ENCODE results near the gene DAB1. TPM values are rescaled to one million over a fixed set of nuclear protein-coding genes. Genes with fewer than 3 reads are reported as not detected.
A peak's percentile ranks its signal among the peaks of the same experiment; 100 is the strongest.
"Not testable (repeated sequence)": the region's sequence is repeated elsewhere in the genome, so short reads cannot be mapped to it uniquely, and the experiment has no call there.

The DAB1 gene
- polyA plus RNA-seq, 4 donors = 3.0 to 77.0 (median 24.3) TPM

GRCh38 chr1:57344265-57344664 lies 79.6 kb downstream of the DAB1 start:
- FAIRE-seq (no peak), DNase-seq (no peak)
- no peak overlapping the region for H3K27ac ChIP-seq (ENCODE audit: low read depth in 1 of 3, low read length in 2 of 3)
- no peaks in the 10 kb centered on the region for H3K27me3 ChIP-seq (ENCODE audit: control insufficient read depth in 3 of 3, insufficient read depth in 3 of 3, low read length in 3 of 3)
- no peak overlapping the region for H3K4me3 ChIP-seq (ENCODE audit: low read depth in 1 of 3, low read length in 3 of 3)
- WGBS, 3 donors = 85 to 90% (median 88%) methylated on average over 7 of the region's 7 CpGs
- no peaks in the 10 kb centered on the region for H3K9me3 ChIP-seq (ENCODE audit: control insufficient read depth in 2 of 2, insufficient read depth in 1 of 2, low read depth in 1 of 2, low read length in 1 of 2)
- no peaks in the 10 kb centered on the region for H3K4me1 ChIP-seq (ENCODE audit: control insufficient read depth in 3 of 3, insufficient read depth in 2 of 3, low read depth in 1 of 3, low read length in 2 of 3)
- no peaks in the 10 kb centered on the region for H3K36me3 ChIP-seq (ENCODE audit: control insufficient read depth in 3 of 3, insufficient read depth in 2 of 3, low read depth in 1 of 3, low read length in 3 of 3)

- H3K4me1 ChIP-seq (ENCODE audit: control insufficient read depth in 3 of 3, insufficient read depth in 2 of 3, low read depth in 1 of 3, low read length in 2 of 3) = not testable (repeated sequence)
These were observed 80.5 kb downstream of the DAB1 start for GRCh38 chr1:57343298-57343915.

GRCh38 chr1:57341721-57342120 lies 82.1 kb downstream of the DAB1 start:
- no peak overlapping the region for H3K27ac ChIP-seq (ENCODE audit: low read depth in 1 of 3, low read length in 2 of 3)
- 82 to 91% (median 89%) methylated on average over 3 of the region's 3 CpGs for WGBS, 3 donors
- no peaks in the 10 kb centered on the region for H3K36me3 ChIP-seq (ENCODE audit: control insufficient read depth in 3 of 3, insufficient read depth in 2 of 3, low read depth in 1 of 3, low read length in 3 of 3)
- no peaks in the 10 kb centered on the region for H3K27me3 ChIP-seq (ENCODE audit: control insufficient read depth in 3 of 3, insufficient read depth in 3 of 3, low read length in 3 of 3)
- FAIRE-seq (no peak), DNase-seq (no peak)
- no peaks in the 10 kb centered on the region for H3K4me1 ChIP-seq (ENCODE audit: control insufficient read depth in 3 of 3, insufficient read depth in 2 of 3, low read depth in 1 of 3, low read length in 2 of 3)
- no peaks in the 10 kb centered on the region for H3K9me3 ChIP-seq (ENCODE audit: control insufficient read depth in 2 of 2, insufficient read depth in 1 of 2, low read depth in 1 of 2, low read length in 1 of 2)
- no peak overlapping the region for H3K4me3 ChIP-seq (ENCODE audit: low read depth in 1 of 3, low read length in 3 of 3)

More at GRCh38 chr1:57343298-57343915, 80.5 kb downstream of the DAB1 start:
- not testable (repeated sequence) for H3K36me3 ChIP-seq (ENCODE audit: control insufficient read depth in 3 of 3, insufficient read depth in 2 of 3, low read depth in 1 of 3, low read length in 3 of 3); FAIRE-seq; H3K27me3 ChIP-seq (ENCODE audit: control insufficient read depth in 3 of 3, insufficient read depth in 3 of 3, low read length in 3 of 3); H3K4me3 ChIP-seq (ENCODE audit: low read depth in 1 of 3, low read length in 3 of 3); DNase-seq; H3K9me3 ChIP-seq (ENCODE audit: control insufficient read depth in 2 of 2, insufficient read depth in 1 of 2, low read depth in 1 of 2, low read length in 1 of 2); H3K27ac ChIP-seq (ENCODE audit: low read depth in 1 of 3, low read length in 2 of 3)
- 88 to 92% (median 89%) methylated on average over 32 to 34 of the region's 34 CpGs for WGBS, 3 donors

- H3K4me3 ChIP-seq (ENCODE audit: low read depth in 1 of 3, low read length in 3 of 3) = no peak overlapping the region
- no peaks in the 10 kb centered on the region for H3K9me3 ChIP-seq (ENCODE audit: control insufficient read depth in 2 of 2, insufficient read depth in 1 of 2, low read depth in 1 of 2, low read length in 1 of 2)
- H3K27ac ChIP-seq (ENCODE audit: low read depth in 1 of 3, low read length in 2 of 3) = no peak overlapping the region
- 53 to 80% (median 70%) methylated on average over 6 of the region's 6 CpGs for WGBS, 3 donors
- H3K4me1 ChIP-seq (ENCODE audit: control insufficient read depth in 3 of 3, insufficient read depth in 2 of 3, low read depth in 1 of 3, low read length in 2 of 3) = no peaks in the 10 kb centered on the region
- H3K27me3 ChIP-seq (ENCODE audit: control insufficient read depth in 3 of 3, insufficient read depth in 3 of 3, low read length in 3 of 3) = no peaks in the 10 kb centered on the region
- DNase-seq (peak; percentile 36 to 66), FAIRE-seq (no peak)
- H3K36me3 ChIP-seq (ENCODE audit: control insufficient read depth in 3 of 3, insufficient read depth in 2 of 3, low read depth in 1 of 3, low read length in 3 of 3) = no peaks in the 10 kb centered on the region
These were observed 83.4 kb downstream of the DAB1 start for GRCh38 chr1:57340334-57341070.

- Histone ChIP-seq H3K27ac (ENCODE audit: low read depth in 1 of 3, low read length in 2 of 3) (no peak overlapping the region), H3K4me1 (ENCODE audit: control insufficient read depth in 3 of 3, insufficient read depth in 2 of 3, low read depth in 1 of 3, low read length in 2 of 3) (no peaks in the 10 kb centered on the region), H3K4me3 (ENCODE audit: low read depth in 1 of 3, low read length in 3 of 3) (no peak overlapping the region), H3K9me3 (ENCODE audit: control insufficient read depth in 2 of 2, insufficient read depth in 1 of 2, low read depth in 1 of 2, low read length in 1 of 2) (no peaks in the 10 kb centered on the region), H3K27me3 (ENCODE audit: control insufficient read depth in 3 of 3, insufficient read depth in 3 of 3, low read length in 3 of 3) (no peaks in the 10 kb centered on the region), H3K36me3 (ENCODE audit: control insufficient read depth in 3 of 3, insufficient read depth in 2 of 3, low read depth in 1 of 3, low read length in 3 of 3) (no peaks in the 10 kb centered on the region)
- FAIRE-seq (no peak), DNase-seq (no peak)
- WGBS, 3 donors = 71 to 95% (median 75%) methylated on average over 3 of the region's 3 CpGs
These were observed 86.2 kb downstream of the DAB1 start for GRCh38 chr1:57337623-57338022.

GRCh38 chr1:57336793-57337192 lies 87.1 kb downstream of the DAB1 start:
- no peak overlapping the region for H3K4me3 ChIP-seq (ENCODE audit: low read depth in 1 of 3, low read length in 3 of 3)
- peaks cover 0 to under 1% of the 10 kb centered on the region in 2 donors for H3K9me3 ChIP-seq (ENCODE audit: control insufficient read depth in 2 of 2, insufficient read depth in 1 of 2, low read depth in 1 of 2, low read length in 1 of 2)
- H3K27ac ChIP-seq (ENCODE audit: low read depth in 1 of 3, low read length in 2 of 3) = no peak overlapping the region
- WGBS, 3 donors = 28 to 41% (median 31%) methylated on average over 2 of the region's 2 CpGs
- H3K36me3 ChIP-seq (ENCODE audit: control insufficient read depth in 3 of 3, insufficient read depth in 2 of 3, low read depth in 1 of 3, low read length in 3 of 3) = no peaks in the 10 kb centered on the region
- H3K4me1 ChIP-seq (ENCODE audit: control insufficient read depth in 3 of 3, insufficient read depth in 2 of 3, low read depth in 1 of 3, low read length in 2 of 3) = no peaks in the 10 kb centered on the region
- FAIRE-seq (no peak), DNase-seq (no peak)
- H3K27me3 ChIP-seq (ENCODE audit: control insufficient read depth in 3 of 3, insufficient read depth in 3 of 3, low read length in 3 of 3) = no peaks in the 10 kb centered on the region

GRCh38 chr1:57331620-57332019 lies 92.2 kb downstream of the DAB1 start:
- 78 to 94% (median 93%) methylated on average over 3 of the region's 3 CpGs for WGBS, 3 donors
- DNase-seq (no peak), FAIRE-seq (no peak)
- H3K4me3 ChIP-seq (ENCODE audit: low read depth in 1 of 3, low read length in 3 of 3) = no peak overlapping the region
- H3K9me3 ChIP-seq (ENCODE audit: control insufficient read depth in 2 of 2, insufficient read depth in 1 of 2, low read depth in 1 of 2, low read length in 1 of 2) = peaks cover 0 to 4% of the 10 kb centered on the region in 2 donors
- H3K4me1 ChIP-seq (ENCODE audit: control insufficient read depth in 3 of 3, insufficient read depth in 2 of 3, low read depth in 1 of 3, low read length in 2 of 3) = no peaks in the 10 kb centered on the region
- H3K36me3 ChIP-seq (ENCODE audit: control insufficient read depth in 3 of 3, insufficient read depth in 2 of 3, low read depth in 1 of 3, low read length in 3 of 3) = no peaks in the 10 kb centered on the region
- H3K27ac ChIP-seq (ENCODE audit: low read depth in 1 of 3, low read length in 2 of 3) = no peak overlapping the region
- H3K27me3 ChIP-seq (ENCODE audit: control insufficient read depth in 3 of 3, insufficient read depth in 3 of 3, low read length in 3 of 3) = no peaks in the 10 kb centered on the region

GRCh38 chr1:57329937-57330336 lies 93.9 kb downstream of the DAB1 start:
- Histone ChIP-seq H3K27ac (ENCODE audit: low read depth in 1 of 3, low read length in 2 of 3) (no peak overlapping the region), H3K9me3 (ENCODE audit: control insufficient read depth in 2 of 2, insufficient read depth in 1 of 2, low read depth in 1 of 2, low read length in 1 of 2) (peaks cover 0 to 4% of the 10 kb centered on the region in 2 donors), H3K4me1 (ENCODE audit: control insufficient read depth in 3 of 3, insufficient read depth in 2 of 3, low read depth in 1 of 3, low read length in 2 of 3) (peaks cover 0 to 14% (median 0%) of the 10 kb centered on the region in 3 donors), H3K27me3 (ENCODE audit: control insufficient read depth in 3 of 3, insufficient read depth in 3 of 3, low read length in 3 of 3) (no peaks in the 10 kb centered on the region), H3K4me3 (ENCODE audit: low read depth in 1 of 3, low read length in 3 of 3) (no peak overlapping the region), H3K36me3 (ENCODE audit: control insufficient read depth in 3 of 3, insufficient read depth in 2 of 3, low read depth in 1 of 3, low read length in 3 of 3) (no peaks in the 10 kb centered on the region)
- no peak for DNase-seq
- FAIRE-seq = no peak
- 37 to 48% (median 42%) methylated on average over 1 of the region's 1 CpG for WGBS, 3 donors

Data from small intestine (tissue), 7 donors.